Activated T-helper 9 cell treated with anti-CD3 and anti-CD28 coated beads, Interleukin-2, amount 50 U/mL, for 16 hours (primary cell): ENCODE results near the gene RBM18.

ENCODE experiments used
- DNase-seq: peaks from one replicate; pipeline ENCODE4 v3.0.0-alpha.2; 2020; ENCODE audit warnings: low read depth

The RBM18 gene

DNA sequence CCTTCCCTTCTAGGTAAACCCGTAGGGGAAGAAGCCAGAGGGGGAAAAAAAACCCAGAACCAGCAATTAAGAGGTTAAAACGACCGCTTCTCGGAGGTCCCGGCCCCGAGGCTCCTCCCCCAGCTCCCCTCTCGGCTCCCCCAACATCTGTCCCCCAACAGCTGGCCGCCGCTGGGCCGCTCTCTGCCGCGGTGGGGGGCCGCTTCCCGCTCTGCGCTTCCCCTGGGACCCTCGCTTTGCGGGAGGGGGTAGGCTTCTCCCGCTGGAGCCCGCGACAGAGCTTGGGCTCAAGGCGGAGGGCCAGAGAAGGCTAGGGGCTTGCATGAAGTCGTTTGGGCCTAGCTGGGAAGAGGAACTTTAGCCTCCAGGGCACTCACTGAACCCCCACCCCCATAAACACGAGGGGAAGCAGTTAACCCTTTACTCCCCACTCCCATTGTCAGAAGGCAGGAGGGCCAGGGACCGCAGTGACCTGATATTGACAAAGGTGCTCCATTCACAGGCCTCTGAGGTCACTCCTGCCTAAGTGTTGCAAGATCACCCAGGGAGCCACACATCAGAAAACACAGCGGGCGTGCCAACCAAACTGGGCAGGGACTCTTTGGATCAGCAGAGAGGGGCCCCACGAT lies 43.3 kb downstream of the RBM18 start:
- DNase-seq, result no peak

GRCh38 chr9:122220673-122221182 lies 43.9 kb downstream of the RBM18 start:
- no peak for DNase-seq

DNA sequence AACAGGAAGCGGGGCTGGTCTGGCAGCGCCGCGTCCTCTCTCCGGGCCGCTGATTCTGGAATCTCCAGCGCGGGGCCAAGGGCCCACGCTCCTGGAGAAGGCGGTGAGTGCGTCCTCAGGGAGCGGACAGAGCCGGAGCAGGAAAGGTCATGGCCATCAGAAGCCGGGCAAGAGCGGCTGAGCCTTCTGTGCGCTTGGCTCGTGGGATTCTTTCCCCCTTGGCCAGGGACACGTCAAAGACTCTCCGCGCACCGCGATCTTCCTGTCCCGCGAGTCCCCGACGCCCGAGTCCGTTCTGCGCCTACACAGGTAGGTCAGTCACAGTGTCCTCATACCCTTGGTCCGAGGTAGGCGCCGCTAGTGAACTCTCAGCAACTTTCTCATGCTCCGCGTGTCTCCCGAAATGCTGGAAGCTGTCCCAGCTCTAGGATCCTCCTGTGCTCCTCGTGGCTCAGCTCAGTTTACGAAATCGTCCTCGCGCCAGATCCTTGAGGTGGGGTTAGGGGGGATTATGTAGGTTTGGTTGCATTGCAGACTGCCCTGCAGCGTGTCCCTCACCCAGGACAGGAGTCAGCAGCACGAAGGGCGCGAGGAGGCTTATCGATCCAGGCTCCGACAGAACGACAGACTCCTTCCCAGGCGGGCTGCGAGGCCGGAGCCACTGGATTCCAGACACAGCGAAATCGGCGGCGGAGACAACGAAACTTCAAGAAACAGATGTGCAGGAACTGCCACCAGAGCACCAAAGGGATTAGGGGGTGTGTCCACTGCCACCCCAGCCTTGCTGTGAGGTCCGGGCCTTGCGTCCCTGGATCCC lies 44.6 kb downstream of the RBM18 start:
- no peak for DNase-seq

- no peak for DNase-seq
Observed at GRCh38 chr9:122218935-122219855, 45.4 kb downstream of the RBM18 start.

DNA sequence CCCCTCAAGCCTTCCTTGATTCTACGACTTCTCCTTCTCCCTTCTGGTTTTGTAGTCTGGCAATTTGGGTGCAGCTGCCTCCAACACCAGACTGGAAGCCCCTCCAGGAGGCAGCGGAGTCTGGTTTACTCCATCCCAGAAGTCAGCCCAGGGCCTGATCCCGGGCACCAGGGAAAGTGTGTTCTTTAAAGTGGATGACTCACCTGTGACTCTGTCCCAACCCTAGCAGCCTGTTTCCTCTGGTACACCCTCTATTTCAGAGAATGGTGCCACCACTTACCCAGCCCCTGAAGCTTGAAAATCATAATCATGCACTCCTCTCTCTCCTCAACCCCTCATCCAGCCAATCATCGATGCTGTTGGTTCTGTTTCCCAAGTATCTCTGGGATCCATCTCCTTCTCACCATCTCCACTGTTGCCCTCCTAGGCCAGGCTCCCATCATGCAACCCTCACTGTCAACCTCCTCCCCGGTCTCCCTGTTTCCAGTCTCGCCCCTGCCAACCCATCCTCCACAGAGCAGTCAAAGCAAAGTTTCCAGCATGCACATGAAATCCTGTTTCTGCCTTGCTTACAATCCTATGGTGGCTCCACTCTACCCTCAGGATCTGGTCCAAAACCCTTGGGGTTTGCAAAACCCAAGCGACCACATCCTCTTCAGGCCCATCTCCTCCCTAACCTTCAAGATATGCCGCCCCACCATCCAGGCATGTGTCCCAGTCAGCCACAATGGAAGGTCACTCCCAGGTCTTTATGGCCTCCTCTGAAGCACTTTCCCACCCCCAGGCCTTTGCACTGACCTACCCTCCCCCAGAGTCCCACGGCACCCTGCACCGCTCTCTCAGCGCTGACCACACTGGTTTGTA lies 46.3 kb downstream of the RBM18 start:
- no peak for DNase-seq

DNA sequence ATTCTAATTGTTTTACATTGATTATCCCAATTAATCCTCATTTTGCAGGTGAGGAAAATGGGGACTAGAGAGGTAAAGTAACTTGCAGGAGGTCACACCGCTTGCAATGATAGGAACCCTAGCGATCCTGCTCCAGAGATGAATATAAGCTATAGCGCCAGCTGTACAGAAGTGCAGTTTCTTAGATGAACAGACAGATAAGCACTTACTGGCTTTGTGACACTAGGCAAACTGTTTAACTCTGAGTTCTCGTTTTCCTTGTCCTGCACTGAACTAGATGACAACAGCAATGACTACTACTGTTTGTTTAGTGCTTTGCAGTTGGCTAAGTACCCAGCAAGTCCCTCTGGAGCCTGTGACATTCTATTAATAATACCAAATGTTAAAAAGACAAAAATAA lies 47.0 kb downstream of the RBM18 start:
- DNase-seq, result no peak

DNA sequence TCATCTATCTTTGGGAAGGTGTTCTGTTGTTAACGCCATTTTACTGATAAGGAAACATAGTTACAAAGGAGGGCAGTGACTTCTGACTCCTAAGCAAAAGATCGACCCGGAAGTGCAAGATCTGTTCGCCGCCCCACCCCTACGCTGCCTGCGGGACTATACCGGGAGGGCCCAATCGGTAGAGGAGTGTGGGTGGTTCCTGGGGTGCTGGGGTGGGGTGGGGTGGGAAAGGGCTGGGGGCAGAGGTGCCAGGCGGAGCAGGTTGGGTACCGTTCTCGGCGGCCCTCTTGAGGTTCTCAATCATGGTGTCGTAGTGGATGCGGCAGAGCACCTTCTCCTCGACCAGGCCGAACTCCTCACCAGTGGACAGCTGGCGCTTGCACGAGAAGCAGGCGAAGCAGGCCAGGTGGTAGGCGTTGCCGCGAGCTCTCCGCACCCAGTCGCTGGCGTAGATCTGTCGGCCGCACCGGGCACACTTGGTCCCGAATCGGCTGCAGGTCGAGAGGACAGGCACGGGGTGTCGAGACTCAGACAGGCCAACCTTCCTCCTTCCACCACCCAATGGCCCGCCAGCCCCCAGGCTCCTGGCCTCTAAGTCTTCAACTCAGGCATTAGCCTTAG lies 47.7 kb downstream of the RBM18 start:
- no peak for DNase-seq

DNA sequence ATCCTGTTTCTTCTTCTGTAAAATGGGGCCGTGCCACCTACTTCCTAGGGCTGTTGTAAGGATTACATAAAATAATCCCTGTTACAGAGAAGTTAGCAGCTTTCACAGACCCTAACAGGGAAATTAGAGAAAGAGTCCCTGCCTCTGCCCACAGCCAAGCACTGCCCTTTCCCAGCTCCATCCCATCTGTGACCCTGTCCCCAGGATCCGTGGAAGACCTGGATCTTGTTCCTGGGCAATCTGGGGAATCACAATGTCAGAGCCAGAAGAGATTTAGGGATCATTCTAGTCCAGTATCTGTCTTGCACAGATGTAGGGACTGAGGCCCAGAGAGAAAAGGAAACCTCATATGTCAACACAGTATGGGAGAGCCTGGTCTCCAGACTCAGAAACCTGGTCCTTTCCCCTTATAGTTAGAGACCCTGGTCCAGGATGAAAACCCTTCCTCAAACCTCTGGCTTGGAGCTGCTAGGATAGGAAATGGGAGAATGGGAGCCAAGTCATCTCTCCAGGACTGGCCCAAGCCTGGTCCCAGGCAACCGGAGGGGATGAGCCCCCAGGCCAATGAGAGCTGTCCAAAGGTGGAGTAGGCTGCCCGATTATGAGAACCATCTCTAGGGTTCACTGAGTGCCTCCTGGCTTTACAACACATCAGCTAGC lies 48.4 kb downstream of the RBM18 start:
- DNase-seq, result no peak

DNA sequence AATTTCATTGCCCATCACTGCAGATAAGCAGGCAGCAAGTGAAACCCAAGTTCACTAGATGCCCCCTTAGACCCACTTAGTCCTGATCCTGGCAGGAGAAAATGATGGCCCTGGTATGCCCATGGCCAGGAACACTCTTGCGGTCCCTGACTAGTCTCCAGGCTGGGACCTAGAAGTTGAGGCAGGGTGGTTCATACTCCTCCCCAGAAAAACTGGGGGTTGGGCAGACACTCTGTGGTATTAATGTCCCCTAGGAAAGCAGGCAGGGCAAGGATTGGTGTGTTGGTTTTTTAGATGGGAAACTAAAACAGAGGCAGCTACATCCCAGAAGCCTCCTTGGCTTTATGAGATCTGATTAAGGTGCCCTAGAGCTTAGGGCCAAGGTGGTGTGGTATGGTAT lies 49.0 kb downstream of the RBM18 start:
- no peak for DNase-seq

DNA sequence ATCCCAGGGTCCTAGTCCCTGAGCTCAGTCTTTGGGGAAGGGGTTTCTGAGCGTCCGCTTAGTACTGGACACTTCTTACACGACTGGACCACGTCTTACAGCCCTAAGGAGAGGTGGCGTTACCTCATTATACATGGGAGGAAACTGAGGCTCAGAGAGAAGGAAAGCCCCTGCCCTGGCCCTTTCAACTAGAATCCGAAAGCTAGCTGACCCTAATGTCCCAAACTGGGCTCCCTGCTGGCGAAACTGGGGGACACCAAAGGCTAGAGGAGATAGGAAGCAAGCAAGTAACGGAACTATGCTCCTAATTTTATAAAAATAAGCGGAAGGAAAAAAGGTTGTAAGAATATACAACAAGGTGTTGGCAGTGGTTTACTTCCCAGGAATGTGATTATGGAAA lies 50.1 kb downstream of the RBM18 start:
- DNase-seq, result no peak

GRCh38 chr9:122213589-122214413 lies 50.8 kb downstream of the RBM18 start:
- peak; percentile 14 for DNase-seq

DNA sequence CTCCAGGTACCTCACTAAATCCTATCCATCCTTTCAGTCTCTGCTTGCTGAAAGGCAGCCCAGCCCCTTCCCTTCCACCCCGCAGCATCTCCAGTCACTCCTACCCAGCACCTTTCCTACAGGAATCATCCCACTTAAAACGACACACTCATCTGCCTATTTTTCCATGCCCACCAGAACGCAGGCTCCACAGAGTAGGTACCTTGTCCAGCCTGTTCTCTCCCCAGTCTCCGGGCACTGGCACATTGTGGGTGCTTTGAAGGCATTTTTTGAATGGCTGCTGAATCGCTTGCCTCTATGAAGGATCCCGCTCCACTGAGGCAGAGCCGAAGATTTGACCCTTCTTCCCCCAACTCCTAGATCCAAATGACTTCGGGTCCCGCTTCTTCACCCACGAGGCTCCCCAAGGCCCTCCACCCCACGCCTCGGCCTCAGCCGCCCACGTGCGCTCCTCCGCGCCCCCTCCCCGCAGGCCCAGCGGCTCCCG lies 51.5 kb downstream of the RBM18 start:
- no peak for DNase-seq

DNA sequence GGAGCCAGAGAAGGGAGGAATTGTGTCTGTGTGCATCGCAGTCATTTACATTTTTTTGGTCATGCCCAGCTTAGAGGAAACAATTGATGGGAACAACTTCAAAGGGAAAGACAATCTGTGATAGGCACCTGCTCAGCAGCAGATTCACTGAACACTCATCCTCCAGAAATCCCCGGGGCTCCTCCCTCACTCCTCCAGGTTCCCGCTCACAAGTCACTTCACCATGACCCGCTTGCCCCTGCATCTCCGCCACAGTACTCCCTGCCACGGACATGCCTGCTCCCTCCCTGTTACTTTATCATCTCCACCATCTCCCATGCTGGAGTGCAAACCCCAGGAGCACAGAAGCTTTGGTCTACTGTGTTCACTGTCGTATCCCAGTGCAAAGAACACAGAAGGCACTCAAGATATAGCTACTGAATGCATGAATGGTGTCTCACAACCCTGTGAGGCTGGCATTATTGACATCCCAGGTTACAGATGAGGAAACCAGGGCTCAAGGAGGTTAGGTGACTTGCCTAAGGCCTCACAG lies 52.1 kb downstream of the RBM18 start:
- DNase-seq, result no peak

DNA sequence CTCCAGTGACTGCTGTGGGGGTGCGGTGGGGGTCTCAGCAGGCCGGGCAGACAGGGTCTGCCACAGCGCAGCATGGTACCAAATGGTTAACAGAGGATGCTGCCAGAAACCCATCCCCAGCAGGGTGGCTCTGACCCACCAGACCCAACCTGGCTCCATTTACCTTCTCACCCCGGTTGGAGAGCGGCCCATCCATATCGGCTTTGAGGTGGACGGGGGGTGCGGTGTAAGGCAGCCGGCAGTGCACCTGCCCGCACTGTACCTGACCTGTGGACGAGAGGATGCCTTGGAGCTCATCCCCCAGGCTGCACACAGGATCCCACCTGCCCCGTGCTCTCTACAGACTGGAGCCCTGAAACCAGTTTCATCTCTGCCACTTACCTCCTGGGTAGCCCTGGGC lies 55.2 kb downstream of the RBM18 start:
- no peak for DNase-seq

- no peak for DNase-seq
Observed at GRCh38 chr9:122207096-122207495, 57.5 kb downstream of the RBM18 start.

DNA sequence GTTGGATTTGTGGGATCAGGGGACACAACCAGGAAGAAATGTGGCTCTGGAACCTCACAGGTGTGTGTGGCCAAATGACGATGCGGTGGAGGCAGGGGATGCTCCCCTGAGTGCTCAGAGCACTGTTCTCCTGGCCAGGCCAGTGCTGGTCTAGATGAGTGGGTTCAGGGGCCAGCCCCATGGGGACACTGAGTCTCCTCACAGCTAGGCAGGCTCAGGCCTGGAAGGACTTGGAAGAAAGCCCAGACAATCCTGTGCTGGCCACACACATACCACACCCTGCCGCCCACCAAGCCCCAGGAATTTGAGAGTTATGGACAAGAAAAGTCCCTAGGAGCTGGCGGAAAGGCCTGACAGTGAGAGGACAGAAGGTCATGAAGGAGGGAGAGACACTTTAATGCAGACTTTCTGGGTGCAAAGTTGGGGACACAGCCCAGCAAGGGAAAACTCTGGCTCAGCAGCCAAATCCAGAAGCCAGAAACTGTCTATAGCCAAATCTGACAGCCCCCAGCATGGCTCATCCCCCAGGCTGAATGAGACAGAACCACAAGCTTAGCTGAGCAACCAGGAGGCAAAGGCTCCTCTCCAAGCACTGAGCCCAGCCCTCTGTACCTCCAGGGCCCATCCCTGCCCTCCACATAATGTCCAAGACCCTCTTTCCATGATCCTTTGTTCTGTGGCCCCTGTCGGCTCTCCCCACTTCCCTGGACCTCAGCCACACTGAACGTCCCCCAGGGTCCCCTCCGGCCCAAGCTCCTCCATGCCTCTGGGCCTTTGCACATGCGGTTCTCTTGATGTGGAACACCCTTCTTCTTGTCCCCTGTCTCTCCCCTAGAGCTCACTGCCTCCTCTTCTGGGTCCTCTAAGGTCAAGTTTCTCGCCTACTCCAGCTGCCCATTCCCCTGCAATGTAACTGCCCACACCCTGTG lies 58.3 kb downstream of the RBM18 start:
- DNase-seq, result no peak

DNA sequence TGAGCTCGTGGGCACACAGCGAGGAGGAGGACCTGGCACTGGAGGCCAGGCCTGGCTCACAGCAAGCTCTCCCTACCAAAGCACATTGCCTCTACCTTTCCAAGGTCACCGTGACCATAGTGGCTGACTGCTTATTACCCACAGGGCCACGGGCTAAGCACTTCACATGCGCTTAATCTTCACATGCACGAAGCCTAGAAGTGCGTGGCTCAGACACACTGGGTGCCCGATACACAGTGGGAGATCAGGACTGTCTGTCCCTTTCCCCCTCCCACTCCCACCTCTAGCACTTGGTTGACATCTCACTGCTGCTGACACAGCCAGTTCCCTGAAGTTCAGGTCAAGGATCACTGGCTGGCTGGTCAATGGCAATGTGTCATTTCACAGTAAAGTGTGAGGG lies 59.5 kb downstream of the RBM18 start:
- no peak for DNase-seq

DNA sequence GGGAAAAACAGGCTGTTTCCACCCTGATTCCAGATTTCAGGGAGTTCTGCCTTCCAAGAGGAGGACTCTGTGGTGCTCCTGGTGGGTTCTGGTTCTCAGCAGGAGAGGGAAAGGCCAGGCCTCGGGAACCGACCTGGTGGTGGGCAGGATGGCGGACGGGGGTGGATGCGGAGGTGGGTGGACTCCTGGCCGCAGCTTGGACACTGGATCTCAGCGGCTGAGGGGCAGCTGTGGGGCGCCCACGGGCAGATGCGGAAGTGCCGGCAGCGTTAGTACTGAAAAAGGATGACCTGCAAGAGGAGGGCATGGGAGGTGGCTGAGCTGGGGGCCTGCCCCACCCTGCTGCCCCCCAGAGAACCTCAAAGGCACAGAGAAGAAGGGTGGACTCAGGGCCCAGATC lies 60.1 kb downstream of the RBM18 start:
- DNase-seq, result no peak
